Glutamatergic neuron (in vitro differentiated cells): ENCODE measurements around the gene PTTG1IP. TPM values are rescaled to one million over a fixed set of nuclear protein-coding genes. Genes with fewer than 3 reads are reported as not detected.

ENCODE experiments used
- DNase-seq: peaks from one replicate; pipeline ENCODE4 v3.0.0; 2022
- H3K27ac Mint-ChIP-seq: one replicate; pipeline ENCODE4 v1.8.0; 2020; ENCODE audit warnings: mild to moderate bottlenecking, mixed read lengths, inconsistent platforms; ENCODE audit not compliant: unreplicated experiment
- H3K27me3 Mint-ChIP-seq: one replicate; pipeline ENCODE4 v1.8.0; 2020; ENCODE audit warnings: mild to moderate bottlenecking, moderate library complexity, mixed read lengths, inconsistent platforms; ENCODE audit not compliant: unreplicated experiment
- H3K36me3 Mint-ChIP-seq: one replicate; pipeline ENCODE4 v1.8.0; 2020; ENCODE audit warnings: mild to moderate bottlenecking, mixed read lengths, inconsistent platforms; ENCODE audit not compliant: unreplicated experiment
- H3K4me1 Mint-ChIP-seq: one replicate; pipeline ENCODE4 v1.8.0; 2020; ENCODE audit warnings: mild to moderate bottlenecking, low read depth, mixed read lengths, inconsistent platforms; ENCODE audit not compliant: unreplicated experiment
- H3K4me3 Mint-ChIP-seq: one replicate; pipeline ENCODE4 v1.8.0; 2020; ENCODE audit warnings: mild to moderate bottlenecking, mixed read lengths, inconsistent platforms; ENCODE audit not compliant: unreplicated experiment
- H3K9me3 Mint-ChIP-seq: one replicate; pipeline ENCODE4 v1.8.0; 2020; ENCODE audit warnings: mild to moderate bottlenecking, moderate library complexity, mixed read lengths, inconsistent platforms; ENCODE audit not compliant: unreplicated experiment
- CTCF ChIP-seq: fragments of 200-600 bp; sonication (generic); IDR thresholded peaks from one replicate; pipeline ENCODE4 v1.5.0; 2021; ENCODE audit not compliant: partially characterized antibody, unreplicated experiment
- total RNA-seq: library from RNA; stranded (reverse); fragmentation: NEBNext Ultra II Directional; extraction: Animal tissue kit (Norgen Biotek cat#: 25700); gene quantifications from one replicate; pipeline ENCODE4 v1.2.1, GENCODE V29; 2021; ENCODE audit not compliant: unreplicated experiment

PTTG1IP gene
- total RNA-seq, 1 donor from 2014 or later, result 249 TPM

GRCh38 chr21:44907225-44907965, 33.9 kb upstream of the PTTG1IP start:
- Mint-ChIP-seq H3K27ac (no peak overlapping the region), H3K9me3 (peaks cover 1% of the 10 kb centered on the region), H3K4me1 (peaks cover 10% of the 10 kb centered on the region), H3K27me3 (peaks cover 7% of the 10 kb centered on the region), H3K36me3 (no peaks in the 10 kb centered on the region), H3K4me3 (no peak overlapping the region)
- no peak for TF ChIP-seq CTCF
- DNase-seq, result no peak

GRCh38 chr21:44905728-44906090, 32.2 kb upstream of the PTTG1IP start:
- peaks cover 1% of the 10 kb centered on the region for H3K9me3 Mint-ChIP-seq
- no peak for TF ChIP-seq CTCF
- no peak for DNase-seq
- H3K27ac Mint-ChIP-seq, result no peak overlapping the region
- H3K4me1 Mint-ChIP-seq, result peaks cover 10% of the 10 kb centered on the region
- H3K36me3 Mint-ChIP-seq, result no peaks in the 10 kb centered on the region
- peaks cover 11% of the 10 kb centered on the region for H3K27me3 Mint-ChIP-seq
- no peak overlapping the region for H3K4me3 Mint-ChIP-seq

GRCh38 chr21:44905016-44905727, 31.7 kb upstream of the PTTG1IP start:
- H3K4me1 Mint-ChIP-seq, result peaks cover 10% of the 10 kb centered on the region
- H3K27me3 Mint-ChIP-seq, result peaks cover 11% of the 10 kb centered on the region
- H3K36me3 Mint-ChIP-seq, result no peaks in the 10 kb centered on the region
- H3K27ac Mint-ChIP-seq, result no peak overlapping the region
- H3K4me3 Mint-ChIP-seq, result no peak overlapping the region
- no peak for TF ChIP-seq CTCF
- peaks cover 1% of the 10 kb centered on the region for H3K9me3 Mint-ChIP-seq
- no peak for DNase-seq

- peaks cover 9% of the 10 kb centered on the region for H3K27me3 Mint-ChIP-seq
- H3K4me3 Mint-ChIP-seq, result peak overlapping the region; percentile 37
- TF ChIP-seq CTCF, result no peak
- no peaks in the 10 kb centered on the region for H3K36me3 Mint-ChIP-seq
- no peak overlapping the region for H3K27ac Mint-ChIP-seq
- no peak for DNase-seq
- peaks cover 9% of the 10 kb centered on the region for H3K4me1 Mint-ChIP-seq
- peaks cover 1% of the 10 kb centered on the region for H3K9me3 Mint-ChIP-seq
Measured at GRCh38 chr21:44904141-44904923, 30.8 kb upstream of the PTTG1IP start.
